Left lung (tissue), 10 donors: ENCODE results near the gene OBSL1. TPM values are rescaled to one million over a fixed set of nuclear protein-coding genes. Genes with fewer than 3 reads are reported as not detected.

Experiments used
- ATAC-seq: fragments of 200-7000 bp; cut with Tn5 transposase; one replicate; pipeline ENCODE4 v1.9.1; 2020; ENCODE audit warnings: moderate library complexity
- DNase-seq, 4 donors: peaks; one replicate each; pipeline ENCODE4 v3.0.0-alpha.2; 2013 to 2020
- H3K27ac ChIP-seq, 2 donors: fragments of 200-600 bp; sonication (generic) in 1 of 2; one replicate each; pipeline versions ENCODE4 v1.5.0 to v1.8.0; 2020 to 2021
- H3K27me3 ChIP-seq, 2 donors: fragments of 200-600 bp; sonication (generic) in 1 of 2; one replicate each; pipeline versions ENCODE4 v1.5.0 to v1.8.0; 2020 to 2021
- H3K36me3 ChIP-seq, 2 donors: fragments of 200-600 bp; sonication (generic) in 1 of 2; one replicate each; pipeline versions ENCODE4 v1.5.0 to v1.8.0; 2020 to 2021
- H3K4me1 ChIP-seq, 2 donors: fragments of 200-600 bp; one replicate each; pipeline ENCODE4 v1.8.0; 2021
- H3K4me3 ChIP-seq, 2 donors: fragments of 200-600 bp; sonication (generic) in 1 of 2; one replicate each; pipeline versions ENCODE4 v1.5.0 to v1.8.0; 2020 to 2021; ENCODE audit warnings: mild to moderate bottlenecking in 1 of 2
- H3K9me3 ChIP-seq, 2 donors: fragments of 200-600 bp; sonication (generic) in 1 of 2; one replicate each; pipeline versions ENCODE4 v1.5.0 to v1.8.0; 2020 to 2021
- intact Hi-C, 2 donors: fragments of 100-400 bp; cut with DNase I; formaldehyde crosslinking; loops; one replicate each; pipeline versions ENCODE4 v1.11.2 to v1.14.2; 2022
- polyA plus RNA-seq, 6 donors: library from polyadenylated mRNA; unstranded; fragments of 120-200 nt; gene quantifications; one replicate each; pipeline ENCODE4 v1.2.1, GENCODE V29; 2013; ENCODE audit not compliant: insufficient read length in 6 of 6
- total RNA-seq, 2 donors: library from RNA; stranded (reverse); fragmentation: NEBNext Ultra II Directional; extraction: Animal tissue kit (Norgen Biotek cat#: 25700); gene quantifications; one replicate each; pipeline ENCODE4 v1.2.1, GENCODE V29; 2021
- TF ChIP-seq, protein P1 (sequence below), 2 donors: fragments of 200-600 bp; sonication (generic) in 1 of 2; IDR thresholded peaks; one replicate each; pipeline versions ENCODE4 v1.5.0 to v1.8.0; 2021; ENCODE audit warnings: antibody characterized with exemption in 2 of 2
- donor health status: DM: no; HTN: yes; CAD: no.
- donor health status: DM: no; HTN: no; CAD: no.

Gene OBSL1
- total and polyA plus RNA-seq, 8 donors: 43.4 to 143 (median 128) TPM

DNA sequence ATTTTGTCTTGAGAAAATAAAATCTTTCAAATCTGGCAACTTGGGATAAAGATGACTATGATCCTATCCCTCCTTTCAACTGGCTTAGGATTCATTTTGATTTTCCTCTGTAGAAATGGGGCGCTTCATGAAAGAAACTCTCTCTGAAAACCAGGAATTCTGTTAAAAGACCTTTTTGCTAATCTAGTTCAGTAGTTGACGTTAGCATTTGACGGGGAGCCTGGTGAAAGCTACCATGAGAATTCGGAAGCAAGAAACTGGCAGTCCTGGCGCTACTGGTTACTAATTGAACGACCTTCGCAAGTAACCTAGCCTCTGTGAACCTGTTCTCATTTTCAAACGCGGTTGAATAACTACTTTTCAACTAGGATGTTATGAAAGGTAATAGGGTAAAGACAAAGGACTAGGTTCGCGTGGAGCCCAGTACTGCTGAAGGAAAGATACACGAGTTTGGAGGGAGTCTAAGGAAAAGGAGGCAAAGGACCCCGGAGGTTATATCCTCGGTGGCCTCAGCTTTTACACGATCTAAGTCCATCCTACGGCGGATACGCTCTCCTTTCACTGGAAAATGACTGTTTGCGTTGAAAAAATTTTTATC lies 25.7 kb upstream of the OBSL1 start:
- peaks cover 8 to 12% of the 10 kb centered on the region in 2 donors for H3K4me1 ChIP-seq
- peak; percentile 16 for ATAC-seq
- H3K36me3 ChIP-seq: peaks cover 0 to 12% of the 10 kb centered on the region in 2 donors
- H3K27ac ChIP-seq: peak overlapping the region; percentile 92 to 93
- TF ChIP-seq, protein P1, sequence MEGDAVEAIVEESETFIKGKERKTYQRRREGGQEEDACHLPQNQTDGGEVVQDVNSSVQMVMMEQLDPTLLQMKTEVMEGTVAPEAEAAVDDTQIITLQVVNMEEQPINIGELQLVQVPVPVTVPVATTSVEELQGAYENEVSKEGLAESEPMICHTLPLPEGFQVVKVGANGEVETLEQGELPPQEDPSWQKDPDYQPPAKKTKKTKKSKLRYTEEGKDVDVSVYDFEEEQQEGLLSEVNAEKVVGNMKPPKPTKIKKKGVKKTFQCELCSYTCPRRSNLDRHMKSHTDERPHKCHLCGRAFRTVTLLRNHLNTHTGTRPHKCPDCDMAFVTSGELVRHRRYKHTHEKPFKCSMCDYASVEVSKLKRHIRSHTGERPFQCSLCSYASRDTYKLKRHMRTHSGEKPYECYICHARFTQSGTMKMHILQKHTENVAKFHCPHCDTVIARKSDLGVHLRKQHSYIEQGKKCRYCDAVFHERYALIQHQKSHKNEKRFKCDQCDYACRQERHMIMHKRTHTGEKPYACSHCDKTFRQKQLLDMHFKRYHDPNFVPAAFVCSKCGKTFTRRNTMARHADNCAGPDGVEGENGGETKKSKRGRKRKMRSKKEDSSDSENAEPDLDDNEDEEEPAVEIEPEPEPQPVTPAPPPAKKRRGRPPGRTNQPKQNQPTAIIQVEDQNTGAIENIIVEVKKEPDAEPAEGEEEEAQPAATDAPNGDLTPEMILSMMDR (IDR thresholded peaks at IDR 0.05): no peak
- H3K9me3 ChIP-seq: no peaks in the 10 kb centered on the region
- no peak for DNase-seq
- peak overlapping the region; percentile 61 to 63 for H3K4me3 ChIP-seq
- intact Hi-C loops: no loop called here
- no peaks in the 10 kb centered on the region for H3K27me3 ChIP-seq

DNA sequence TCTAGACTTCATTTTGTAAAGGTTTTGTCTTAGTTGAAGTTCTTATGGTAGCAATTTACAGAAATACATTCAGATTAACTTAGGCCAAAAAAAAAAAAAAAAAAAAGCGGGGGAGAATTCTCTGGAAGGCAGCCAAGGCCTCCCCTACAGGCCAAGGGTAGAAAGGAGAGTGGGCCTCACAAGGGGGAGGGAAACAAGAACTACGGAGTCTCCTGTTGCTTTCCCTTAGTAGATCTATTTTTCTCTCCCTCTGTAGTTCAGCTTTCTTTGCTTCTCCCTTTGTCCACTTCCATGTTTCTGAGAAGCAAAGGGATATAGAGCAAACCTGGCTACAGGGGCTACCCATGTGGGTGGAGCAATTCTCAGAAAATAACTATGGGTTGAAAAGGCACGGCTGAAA lies 23.9 kb upstream of the OBSL1 start:
- TF ChIP-seq, protein P1 (IDR thresholded peaks at IDR 0.05): no peak
- peaks cover 8 to 12% of the 10 kb centered on the region in 2 donors for H3K4me1 ChIP-seq
- H3K4me3 ChIP-seq: no peak overlapping the region
- no peaks in the 10 kb centered on the region for H3K27me3 ChIP-seq
- DNase-seq (peak in 2 of 4 donors; percentile 53 to 80), ATAC-seq (no peak)
- no peaks in the 10 kb centered on the region for H3K9me3 ChIP-seq
- intact Hi-C loops: no loop called here
- H3K27ac ChIP-seq: no peak overlapping the region
- no peaks in the 10 kb centered on the region for H3K36me3 ChIP-seq

DNA sequence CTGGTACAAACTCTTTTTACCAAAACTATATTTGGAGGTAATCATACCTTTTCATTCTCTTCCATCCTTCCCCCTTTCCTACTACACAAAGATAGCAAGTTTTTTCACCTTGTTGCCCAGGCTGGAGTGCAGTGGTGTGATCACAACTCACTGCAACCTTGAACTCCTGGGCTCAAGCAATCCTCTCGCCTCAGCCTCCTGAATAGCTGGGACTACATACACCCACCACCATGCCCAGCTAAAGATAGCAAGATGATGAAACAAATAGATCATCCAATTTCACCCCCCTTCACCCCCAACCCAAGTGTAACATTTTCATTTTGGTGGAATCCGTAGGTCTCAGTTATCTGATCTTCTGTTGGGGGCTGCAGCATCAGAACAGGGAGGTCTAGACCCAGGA lies 21.8 kb upstream of the OBSL1 start:
- Histone ChIP-seq H3K9me3 (no peaks in the 10 kb centered on the region), H3K36me3 (no peaks in the 10 kb centered on the region), H3K27me3 (no peaks in the 10 kb centered on the region), H3K4me3 (no peak overlapping the region), H3K27ac (no peak overlapping the region), H3K4me1 (peaks cover 3 to 8% of the 10 kb centered on the region in 2 donors)
- ATAC-seq (no peak), DNase-seq (no peak)
- TF ChIP-seq, protein P1 (IDR thresholded peaks at IDR 0.05): no peak
- intact Hi-C loops: no loop called here

DNA sequence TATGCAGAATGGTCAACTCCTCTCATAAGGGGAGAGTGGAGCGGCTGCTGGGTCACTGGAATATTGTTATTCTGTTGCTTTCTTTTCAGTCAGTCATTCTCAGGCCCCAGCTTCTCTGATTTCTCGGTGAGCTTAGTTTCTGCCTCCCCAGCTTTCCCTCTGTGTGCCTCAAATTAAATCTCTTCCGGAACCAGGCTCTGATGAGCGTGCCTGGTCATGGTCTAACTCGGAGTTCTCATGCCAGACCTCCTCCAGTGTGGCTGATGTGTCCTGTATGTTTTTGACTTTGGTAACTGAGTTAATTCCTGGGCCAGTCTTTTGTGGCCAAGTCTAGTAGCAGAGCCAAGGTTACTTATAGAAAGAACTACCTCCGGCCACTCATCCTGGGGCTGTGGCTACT lies 21.4 kb upstream of the OBSL1 start:
- DNase-seq (peak in 1 of 4 donors; percentile 58), ATAC-seq (no peak)
- TF ChIP-seq, protein P1 (IDR thresholded peaks at IDR 0.05): no peak

DNA sequence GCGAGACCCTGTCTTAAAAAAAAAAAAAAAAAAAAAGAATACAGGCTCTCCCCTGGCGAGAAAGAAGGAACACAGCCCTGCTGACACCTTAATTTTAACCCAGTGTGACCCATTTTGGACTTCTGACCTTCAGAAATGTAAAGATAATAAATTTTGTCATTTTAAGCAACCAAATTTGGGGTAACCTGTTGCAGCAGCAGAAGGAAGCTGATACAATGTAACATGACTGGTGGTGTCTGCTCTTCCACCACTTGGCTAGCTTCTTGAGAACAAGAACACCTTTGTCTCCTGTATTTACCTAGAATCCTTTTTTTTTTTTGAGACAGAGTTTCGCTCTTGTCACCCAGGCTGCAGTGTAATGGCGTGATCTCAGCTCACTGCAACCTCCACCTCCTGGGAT lies 19.8 kb upstream of the OBSL1 start:
- ATAC-seq (no peak), DNase-seq (no peak)
- TF ChIP-seq, protein P1 (IDR thresholded peaks at IDR 0.05): no peak
- H3K36me3 ChIP-seq: no peaks in the 10 kb centered on the region
- intact Hi-C loops: no loop called here
- H3K4me3 ChIP-seq: no peak overlapping the region
- H3K27me3 ChIP-seq: no peaks in the 10 kb centered on the region
- no peak overlapping the region for H3K27ac ChIP-seq
- no peaks in the 10 kb centered on the region for H3K9me3 ChIP-seq
- H3K4me1 ChIP-seq: no peaks in the 10 kb centered on the region

More for the DNA sequence above, 21.4 kb upstream of the OBSL1 start:
- Histone ChIP-seq H3K27ac (no peak overlapping the region), H3K4me3 (no peak overlapping the region), H3K9me3 (no peaks in the 10 kb centered on the region), H3K36me3 (no peaks in the 10 kb centered on the region), H3K27me3 (no peaks in the 10 kb centered on the region), H3K4me1 (peaks cover 0 to 8% of the 10 kb centered on the region in 2 donors)
- intact Hi-C loops: no loop called here
